ENCODE data around the gene WDHD1. TPM values are rescaled to one million over a fixed set of nuclear protein-coding genes. Genes with fewer than 3 reads are reported as not detected.
"Not testable (repeated sequence)": the region's sequence is repeated elsewhere in the genome, so short reads cannot be mapped to it uniquely, and the experiment has no call there.

Gene WDHD1
- total RNA-seq, 2 experiments from 2014 or later = 61.1 to 62.9 TPM

GRCh38 chr14:54942913-54943312 lies 84.0 kb downstream of the WDHD1 start:
- CTCF ChIA-PET = no interaction called here
- H3K27ac Mint-ChIP-seq = no peak overlapping the region
- no peak overlapping the region for H3K4me3 Mint-ChIP-seq
- no peaks in the 10 kb centered on the region for H3K27me3 Mint-ChIP-seq (ENCODE audit: low read depth)
- H3K36me3 Mint-ChIP-seq (ENCODE audit: low read depth) = peaks cover 25% of the 10 kb centered on the region
- no peaks in the 10 kb centered on the region for H3K9me3 Mint-ChIP-seq
- intact Hi-C loops (cut with micrococcal nuclease) = no loop called here
- DNase-seq = no peak
- peaks cover 2% of the 10 kb centered on the region for H3K4me1 Mint-ChIP-seq (ENCODE audit: low read depth)

GRCh38 chr14:54936816-54937215 lies 90.1 kb downstream of the WDHD1 start:
- Mint-ChIP-seq H3K4me1 (ENCODE audit: low read depth) (no peaks in the 10 kb centered on the region), H3K36me3 (ENCODE audit: low read depth) (peaks cover 6% of the 10 kb centered on the region), H3K27ac (no peak overlapping the region), H3K27me3 (ENCODE audit: low read depth) (no peaks in the 10 kb centered on the region), H3K4me3 (no peak overlapping the region), H3K9me3 (no peaks in the 10 kb centered on the region)
- no peak for DNase-seq
- CTCF ChIA-PET = no interaction called here
- intact Hi-C loops (cut with micrococcal nuclease) = no loop called here

GRCh38 chr14:54935958-54936357 lies 90.9 kb downstream of the WDHD1 start:
- DNase-seq = no peak
- Mint-ChIP-seq H3K9me3 (no peaks in the 10 kb centered on the region), H3K27me3 (ENCODE audit: low read depth) (no peaks in the 10 kb centered on the region), H3K36me3 (ENCODE audit: low read depth) (peaks cover 4% of the 10 kb centered on the region), H3K27ac (no peak overlapping the region), H3K4me3 (no peak overlapping the region), H3K4me1 (ENCODE audit: low read depth) (no peaks in the 10 kb centered on the region)
- intact Hi-C loops (cut with micrococcal nuclease) = no loop called here
- CTCF ChIA-PET = no interaction called here

GRCh38 chr14:54935100-54935499 lies 91.8 kb downstream of the WDHD1 start:
- intact Hi-C loops (cut with micrococcal nuclease) = no loop called here
- Mint-ChIP-seq H3K27ac (no peak overlapping the region), H3K27me3 (ENCODE audit: low read depth) (no peaks in the 10 kb centered on the region)

GRCh38 chr14:54933006-54933405 lies 93.9 kb downstream of the WDHD1 start:
- H3K4me3 Mint-ChIP-seq = no peak overlapping the region
- no peaks in the 10 kb centered on the region for H3K9me3 Mint-ChIP-seq
- H3K27ac Mint-ChIP-seq = no peak overlapping the region
- CTCF ChIA-PET = no interaction called here
- intact Hi-C loops (cut with micrococcal nuclease) = no loop called here
- no peak for DNase-seq
- peaks cover 2% of the 10 kb centered on the region for H3K36me3 Mint-ChIP-seq (ENCODE audit: low read depth)
- H3K27me3 Mint-ChIP-seq (ENCODE audit: low read depth) = no peaks in the 10 kb centered on the region
- H3K4me1 Mint-ChIP-seq (ENCODE audit: low read depth) = no peaks in the 10 kb centered on the region

More at GRCh38 chr14:54935100-54935499, 91.8 kb downstream of the WDHD1 start:
- CTCF ChIA-PET = no interaction called here
- peaks cover 2% of the 10 kb centered on the region for H3K36me3 Mint-ChIP-seq (ENCODE audit: low read depth)
- H3K9me3 Mint-ChIP-seq = no peaks in the 10 kb centered on the region
- H3K4me1 Mint-ChIP-seq (ENCODE audit: low read depth) = no peaks in the 10 kb centered on the region
- H3K4me3 Mint-ChIP-seq = no peak overlapping the region
- DNase-seq = no peak

GRCh38 chr14:54931598-54932340 lies 95.1 kb downstream of the WDHD1 start:
- DNase-seq = no peak
- Mint-ChIP-seq H3K27ac (no peak overlapping the region), H3K36me3 (ENCODE audit: low read depth) (no peaks in the 10 kb centered on the region), H3K9me3 (no peaks in the 10 kb centered on the region), H3K27me3 (ENCODE audit: low read depth) (no peaks in the 10 kb centered on the region), H3K4me1 (ENCODE audit: low read depth) (no peaks in the 10 kb centered on the region), H3K4me3 (no peak overlapping the region)
- intact Hi-C loops (cut with micrococcal nuclease) = no loop called here
- CTCF ChIA-PET = no interaction called here

- Mint-ChIP-seq H3K4me3 (no peak overlapping the region), H3K36me3 (ENCODE audit: low read depth) (no peaks in the 10 kb centered on the region), H3K4me1 (ENCODE audit: low read depth) (no peaks in the 10 kb centered on the region), H3K27me3 (ENCODE audit: low read depth) (no peaks in the 10 kb centered on the region), H3K9me3 (no peaks in the 10 kb centered on the region), H3K27ac (no peak overlapping the region)
- intact Hi-C loops (cut with micrococcal nuclease) = no loop called here
- CTCF ChIA-PET = no interaction called here
- DNase-seq = no peak
Observed at GRCh38 chr14:54931101-54931500, 95.8 kb downstream of the WDHD1 start.

- no peak overlapping the region for H3K27ac Mint-ChIP-seq
- intact Hi-C loops (cut with micrococcal nuclease) = no loop called here
- CTCF ChIA-PET = no interaction called here
- no peaks in the 10 kb centered on the region for H3K4me1 Mint-ChIP-seq (ENCODE audit: low read depth)
- no peaks in the 10 kb centered on the region for H3K9me3 Mint-ChIP-seq
- H3K4me3 Mint-ChIP-seq = no peak overlapping the region
- H3K27me3 Mint-ChIP-seq (ENCODE audit: low read depth) = no peaks in the 10 kb centered on the region
- no peak for DNase-seq
- H3K36me3 Mint-ChIP-seq (ENCODE audit: low read depth) = no peaks in the 10 kb centered on the region
Observed at GRCh38 chr14:54929556-54929955, 97.3 kb downstream of the WDHD1 start.

- CTCF ChIA-PET = no interaction called here
Observed at GRCh38 chr14:54928216-54928615, 98.7 kb downstream of the WDHD1 start.

GRCh38 chr14:54927551-54927950 lies 99.3 kb downstream of the WDHD1 start:
- Mint-ChIP-seq H3K27me3 (ENCODE audit: low read depth) (no peaks in the 10 kb centered on the region), H3K9me3 (no peaks in the 10 kb centered on the region), H3K27ac (no peak overlapping the region), H3K36me3 (ENCODE audit: low read depth) (no peaks in the 10 kb centered on the region), H3K4me1 (ENCODE audit: low read depth) (no peaks in the 10 kb centered on the region), H3K4me3 (no peak overlapping the region)
- CTCF ChIA-PET = no interaction called here
- DNase-seq = no peak
- intact Hi-C loops (cut with micrococcal nuclease) = no loop called here

More at GRCh38 chr14:54928216-54928615, 98.7 kb downstream of the WDHD1 start:
- no peak for DNase-seq
- H3K9me3 Mint-ChIP-seq = no peaks in the 10 kb centered on the region
- intact Hi-C loops (cut with micrococcal nuclease) = no loop called here
- no peak overlapping the region for H3K4me3 Mint-ChIP-seq
- no peaks in the 10 kb centered on the region for H3K27me3 Mint-ChIP-seq (ENCODE audit: low read depth)
- no peaks in the 10 kb centered on the region for H3K4me1 Mint-ChIP-seq (ENCODE audit: low read depth)
- no peak overlapping the region for H3K27ac Mint-ChIP-seq
- H3K36me3 Mint-ChIP-seq (ENCODE audit: low read depth) = no peaks in the 10 kb centered on the region

- CTCF ChIA-PET = interaction anchor here (0.6 kb wide), 1 partner anchor 35 kb away, joined by 3 read pairs; no protein-coding TSS in a partner anchor
- H3K4me1 Mint-ChIP-seq (ENCODE audit: low read depth); H3K27me3 Mint-ChIP-seq (ENCODE audit: low read depth); H3K36me3 Mint-ChIP-seq (ENCODE audit: low read depth); intact Hi-C loops (cut with micrococcal nuclease); H3K9me3 Mint-ChIP-seq; DNase-seq; H3K27ac Mint-ChIP-seq; H3K4me3 Mint-ChIP-seq: not testable (repeated sequence)
Observed at GRCh38 chr14:54926570-54926969, 100.3 kb downstream of the WDHD1 start.

GRCh38 chr14:54922598-54922997 lies 104.3 kb downstream of the WDHD1 start:
- no peaks in the 10 kb centered on the region for H3K36me3 Mint-ChIP-seq (ENCODE audit: low read depth)
- CTCF ChIA-PET = no interaction called here
- H3K4me3 Mint-ChIP-seq = no peak overlapping the region
- no peaks in the 10 kb centered on the region for H3K9me3 Mint-ChIP-seq
- H3K27ac Mint-ChIP-seq = no peak overlapping the region
- intact Hi-C loops (cut with micrococcal nuclease) = no loop called here
- no peaks in the 10 kb centered on the region for H3K27me3 Mint-ChIP-seq (ENCODE audit: low read depth)
- DNase-seq = no peak
- no peaks in the 10 kb centered on the region for H3K4me1 Mint-ChIP-seq (ENCODE audit: low read depth)

GRCh38 chr14:54920052-54920451 lies 106.8 kb downstream of the WDHD1 start:
- Mint-ChIP-seq H3K27me3 (ENCODE audit: low read depth) (no peaks in the 10 kb centered on the region), H3K4me3 (no peak overlapping the region), H3K9me3 (no peaks in the 10 kb centered on the region), H3K27ac (no peak overlapping the region), H3K4me1 (ENCODE audit: low read depth) (no peaks in the 10 kb centered on the region), H3K36me3 (ENCODE audit: low read depth) (no peaks in the 10 kb centered on the region)
- CTCF ChIA-PET = no interaction called here
- no peak for DNase-seq
- intact Hi-C loops (cut with micrococcal nuclease) = no loop called here
